A673 (cell line): ENCODE data around the gene C16orf46.

ENCODE experiments used
- EZH2 ChIP-seq: fragments of 200-600 bp; sonication (generic); IDR thresholded peaks from 2 replicates; pipeline ENCODE4 v1.6.1; 2017; ENCODE audit warnings: borderline replicate concordance, low read depth, mild to moderate bottlenecking, mixed read lengths, antibody characterized with exemption, low read length; ENCODE audit not compliant: poor library complexity, severe bottlenecking
- TF ChIP-seq, protein P1 (sequence below): fragments of 300-800, 200-600 bp; sonication (generic); conservative IDR thresholded peaks from 2 replicates; pipeline ENCODE4 v1.5.1; 2017; ENCODE audit warnings: low read depth, mild to moderate bottlenecking, antibody characterized with exemption, low read length, moderate library complexity, mixed read lengths

DNA sequence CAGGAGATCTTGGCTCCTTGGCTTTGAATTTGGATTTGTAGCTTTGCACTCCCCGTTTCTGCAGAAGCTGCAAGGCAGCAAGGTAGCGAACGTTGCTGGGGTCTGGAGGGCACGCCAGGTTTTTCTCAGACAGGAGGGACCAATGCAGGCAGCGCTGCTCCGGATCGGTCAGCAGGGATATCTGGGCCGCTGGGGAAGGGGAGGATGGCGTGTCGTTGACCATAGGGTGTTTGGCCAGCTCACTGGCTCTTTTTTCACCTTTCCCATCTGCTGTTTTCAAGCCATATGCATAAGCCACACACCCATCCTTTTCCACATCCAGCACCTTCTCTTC is 15.8 kb downstream of the C16orf46 start:
- TF ChIP-seq, protein P1, sequence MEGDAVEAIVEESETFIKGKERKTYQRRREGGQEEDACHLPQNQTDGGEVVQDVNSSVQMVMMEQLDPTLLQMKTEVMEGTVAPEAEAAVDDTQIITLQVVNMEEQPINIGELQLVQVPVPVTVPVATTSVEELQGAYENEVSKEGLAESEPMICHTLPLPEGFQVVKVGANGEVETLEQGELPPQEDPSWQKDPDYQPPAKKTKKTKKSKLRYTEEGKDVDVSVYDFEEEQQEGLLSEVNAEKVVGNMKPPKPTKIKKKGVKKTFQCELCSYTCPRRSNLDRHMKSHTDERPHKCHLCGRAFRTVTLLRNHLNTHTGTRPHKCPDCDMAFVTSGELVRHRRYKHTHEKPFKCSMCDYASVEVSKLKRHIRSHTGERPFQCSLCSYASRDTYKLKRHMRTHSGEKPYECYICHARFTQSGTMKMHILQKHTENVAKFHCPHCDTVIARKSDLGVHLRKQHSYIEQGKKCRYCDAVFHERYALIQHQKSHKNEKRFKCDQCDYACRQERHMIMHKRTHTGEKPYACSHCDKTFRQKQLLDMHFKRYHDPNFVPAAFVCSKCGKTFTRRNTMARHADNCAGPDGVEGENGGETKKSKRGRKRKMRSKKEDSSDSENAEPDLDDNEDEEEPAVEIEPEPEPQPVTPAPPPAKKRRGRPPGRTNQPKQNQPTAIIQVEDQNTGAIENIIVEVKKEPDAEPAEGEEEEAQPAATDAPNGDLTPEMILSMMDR, result no peak
- TF ChIP-seq EZH2, result no peak
